ENCODE measurements around the gene NTRK1.

The NTRK1 gene

GRCh38 chr1:156908955-156909354, 48.3 kb downstream of the NTRK1 start:
- Histone ChIP-seq H3K9me3 (ENCODE audit: control insufficient read depth, insufficient read depth, low read length) (no peaks in the 10 kb centered on the region), H3K36me3 (ENCODE audit: insufficient read depth, low read length) (no peaks in the 10 kb centered on the region), H3K4me1 (ENCODE audit: insufficient read depth, low read length) (peaks cover 13% of the 10 kb centered on the region; the same call in 1 of the 2 replicates), H3K9ac (ENCODE audit: low read depth, low read length) (no peak overlapping the region)

- Histone ChIP-seq H3K36me3 (ENCODE audit: insufficient read depth, low read length) (no peaks in the 10 kb centered on the region), H3K9ac (ENCODE audit: low read depth, low read length) (no peak overlapping the region)
Measured at GRCh38 chr1:156909671-156910070, 49.0 kb downstream of the NTRK1 start.

GRCh38 chr1:156910309-156910782, 49.7 kb downstream of the NTRK1 start:
- H3K9me3 ChIP-seq (ENCODE audit: control insufficient read depth, insufficient read depth, low read length), result no peaks in the 10 kb centered on the region
- H3K36me3 ChIP-seq (ENCODE audit: insufficient read depth, low read length), result no peaks in the 10 kb centered on the region
- H3K4me1 ChIP-seq (ENCODE audit: insufficient read depth, low read length), result peaks cover 13% of the 10 kb centered on the region; the same call in 1 of the 2 replicates
- peak overlapping the region; percentile 17; the same call in 1 of the 2 replicates for H3K9ac ChIP-seq (ENCODE audit: low read depth, low read length)

More at GRCh38 chr1:156909671-156910070, 49.0 kb downstream of the NTRK1 start:
- H3K4me1 ChIP-seq (ENCODE audit: insufficient read depth, low read length), result peaks cover 13% of the 10 kb centered on the region; the same call in 1 of the 2 replicates
- no peaks in the 10 kb centered on the region for H3K9me3 ChIP-seq (ENCODE audit: control insufficient read depth, insufficient read depth, low read length)

- Histone ChIP-seq H3K4me1 (ENCODE audit: insufficient read depth, low read length) (peaks cover 13% of the 10 kb centered on the region; the same call in 1 of the 2 replicates), H3K36me3 (ENCODE audit: insufficient read depth, low read length) (no peaks in the 10 kb centered on the region; the same call in 1 of the 2 replicates), H3K9ac (ENCODE audit: low read depth, low read length) (no peak overlapping the region), H3K9me3 (ENCODE audit: control insufficient read depth, insufficient read depth, low read length) (no peaks in the 10 kb centered on the region)
Measured at GRCh38 chr1:156911577-156912298, 51.1 kb downstream of the NTRK1 start.

GRCh38 chr1:156912310-156912709, 51.6 kb downstream of the NTRK1 start:
- peaks cover 10% of the 10 kb centered on the region; the same call in 1 of the 2 replicates for H3K4me1 ChIP-seq (ENCODE audit: insufficient read depth, low read length)
- H3K9ac ChIP-seq (ENCODE audit: low read depth, low read length), result no peak overlapping the region
- H3K9me3 ChIP-seq (ENCODE audit: control insufficient read depth, insufficient read depth, low read length), result no peaks in the 10 kb centered on the region
- no peaks in the 10 kb centered on the region; the same call in 1 of the 2 replicates for H3K36me3 ChIP-seq (ENCODE audit: insufficient read depth, low read length)

GRCh38 chr1:156912861-156913808, 52.5 kb downstream of the NTRK1 start:
- H3K9ac ChIP-seq (ENCODE audit: low read depth, low read length), result no peak overlapping the region
- H3K4me1 ChIP-seq (ENCODE audit: insufficient read depth, low read length), result peaks cover 10% of the 10 kb centered on the region; the same call in 1 of the 2 replicates
- H3K9me3 ChIP-seq (ENCODE audit: control insufficient read depth, insufficient read depth, low read length), result no peaks in the 10 kb centered on the region
- no peaks in the 10 kb centered on the region; the same call in 1 of the 2 replicates for H3K36me3 ChIP-seq (ENCODE audit: insufficient read depth, low read length)

- no peaks in the 10 kb centered on the region; the same call in 1 of the 2 replicates for H3K36me3 ChIP-seq (ENCODE audit: insufficient read depth, low read length)
Measured at GRCh38 chr1:156913809-156914387, 53.2 kb downstream of the NTRK1 start.

GRCh38 chr1:156914440-156914856, 53.8 kb downstream of the NTRK1 start:
- Histone ChIP-seq H3K9me3 (ENCODE audit: control insufficient read depth, insufficient read depth, low read length) (no peaks in the 10 kb centered on the region), H3K36me3 (ENCODE audit: insufficient read depth, low read length) (no peaks in the 10 kb centered on the region; the same call in 1 of the 2 replicates), H3K4me1 (ENCODE audit: insufficient read depth, low read length) (peaks cover 10% of the 10 kb centered on the region; the same call in 1 of the 2 replicates), H3K9ac (ENCODE audit: low read depth, low read length) (no peak overlapping the region)

More at GRCh38 chr1:156913809-156914387, 53.2 kb downstream of the NTRK1 start:
- Histone ChIP-seq H3K4me1 (ENCODE audit: insufficient read depth, low read length) (peaks cover 10% of the 10 kb centered on the region; the same call in 1 of the 2 replicates), H3K9ac (ENCODE audit: low read depth, low read length) (no peak overlapping the region), H3K9me3 (ENCODE audit: control insufficient read depth, insufficient read depth, low read length) (no peaks in the 10 kb centered on the region)

GRCh38 chr1:156920233-156921052, 59.8 kb downstream of the NTRK1 start, which contains the start of gene LRRC71:
Gene LRRC71, plus strand, starts transcription at chr1:156920632. Its CDS starts 172 bp downstream, at chr1:156920804.
- Histone ChIP-seq H3K9me3 (ENCODE audit: control insufficient read depth, insufficient read depth, low read length) (no peaks in the 10 kb centered on the region), H3K4me1 (ENCODE audit: insufficient read depth, low read length) (peaks cover 5% of the 10 kb centered on the region), H3K9ac (ENCODE audit: low read depth, low read length) (peak within 1 kb of the TSS; percentile 44; the same call in 1 of the 2 replicates), H3K36me3 (ENCODE audit: insufficient read depth, low read length) (no peaks in the 10 kb centered on the region; the same call in 1 of the 2 replicates)

- H3K9ac ChIP-seq (ENCODE audit: low read depth, low read length), result peak overlapping the region; percentile 44; the same call in 1 of the 2 replicates
- no peaks in the 10 kb centered on the region for H3K36me3 ChIP-seq (ENCODE audit: insufficient read depth, low read length)
- peaks cover 5% of the 10 kb centered on the region for H3K4me1 ChIP-seq (ENCODE audit: insufficient read depth, low read length)
- no peaks in the 10 kb centered on the region for H3K9me3 ChIP-seq (ENCODE audit: control insufficient read depth, insufficient read depth, low read length)
Measured at GRCh38 chr1:156921053-156921529, 60.4 kb downstream of the NTRK1 start.

GRCh38 chr1:156922986-156923669, 62.5 kb downstream of the NTRK1 start:
- Histone ChIP-seq H3K9ac (ENCODE audit: low read depth, low read length) (peak overlapping the region; percentile 55; the same call in 1 of the 2 replicates), H3K36me3 (ENCODE audit: insufficient read depth, low read length) (no peaks in the 10 kb centered on the region), H3K9me3 (ENCODE audit: control insufficient read depth, insufficient read depth, low read length) (no peaks in the 10 kb centered on the region), H3K4me1 (ENCODE audit: insufficient read depth, low read length) (peaks cover 5% of the 10 kb centered on the region)

GRCh38 chr1:156923670-156924477, 63.2 kb downstream of the NTRK1 start:
- Histone ChIP-seq H3K9ac (ENCODE audit: low read depth, low read length) (peak overlapping the region; percentile 55; the same call in 1 of the 2 replicates), H3K36me3 (ENCODE audit: insufficient read depth, low read length) (no peaks in the 10 kb centered on the region)

More at GRCh38 chr1:156923670-156924477, 63.2 kb downstream of the NTRK1 start:
- peaks cover 5% of the 10 kb centered on the region for H3K4me1 ChIP-seq (ENCODE audit: insufficient read depth, low read length)
- H3K9me3 ChIP-seq (ENCODE audit: control insufficient read depth, insufficient read depth, low read length), result no peaks in the 10 kb centered on the region
